GM12864 (cell line): ENCODE data around the gene SAPCD2.
A peak's percentile ranks its signal among the peaks of the same experiment; 100 is the strongest.
"Not testable (repeated sequence)": the region's sequence is repeated elsewhere in the genome, so short reads cannot be mapped to it uniquely, and the experiment has no call there.

Experiments used
- DNase-seq: peaks from one replicate; pipeline ENCODE4 v3.0.0-alpha.2; 2011; ENCODE audit warnings: low read depth
- H3K4me3 ChIP-seq: 2 replicates; pipeline ENCODE4 v1.5.1; 2011; ENCODE audit warnings: mild to moderate bottlenecking, low read depth, low read length, control low read depth
- TF ChIP-seq, protein P1 (sequence below): IDR thresholded peaks from 2 replicates; pipeline ENCODE4 v1.5.1; 2011; ENCODE audit warnings: low read depth, mild to moderate bottlenecking, moderate library complexity, low read length, control low read depth, inconsistent platforms; ENCODE audit errors: missing control alignments

SAPCD2 gene

DNA sequence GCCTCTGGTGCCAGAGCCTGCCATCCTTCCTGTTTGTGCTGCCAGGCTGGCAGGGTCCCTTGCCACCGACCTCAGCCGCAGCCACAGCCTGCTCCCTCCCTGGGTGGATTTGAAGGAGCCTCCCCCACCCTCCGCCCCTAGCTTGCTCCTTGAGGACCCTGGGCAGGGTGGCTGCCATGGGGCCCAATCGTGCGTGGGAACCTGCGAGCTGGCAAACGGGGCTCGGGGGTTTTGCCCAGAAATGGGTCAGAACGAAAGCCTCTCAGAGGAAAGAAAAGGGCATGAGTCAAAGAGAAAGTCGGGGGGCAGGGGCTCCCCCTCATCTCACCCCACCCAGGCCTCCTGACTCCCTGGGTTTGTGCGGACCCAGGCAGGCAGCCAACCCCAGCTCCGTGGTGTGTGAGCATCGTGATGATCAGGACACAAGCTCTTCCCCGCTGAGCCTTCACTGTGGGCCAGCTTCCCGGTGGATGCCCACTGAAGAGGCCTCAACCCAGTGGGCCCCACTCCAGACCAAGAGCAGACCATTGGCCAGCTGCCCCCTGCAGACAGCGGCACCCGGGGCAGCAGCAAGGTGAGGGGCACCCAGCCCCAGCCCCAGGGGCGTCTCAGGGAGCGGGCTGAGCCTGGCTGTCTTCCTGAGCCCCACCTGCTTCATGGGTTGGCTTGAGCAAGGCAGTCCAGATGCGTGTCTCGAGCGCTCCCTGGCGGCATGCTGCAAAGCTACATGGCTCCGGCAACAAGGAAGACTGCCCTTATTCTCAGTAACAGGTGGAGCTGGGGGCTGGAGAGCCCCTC is 35.4 kb downstream of the SAPCD2 start:
- no peak overlapping the region for H3K4me3 ChIP-seq
- TF ChIP-seq, protein P1, sequence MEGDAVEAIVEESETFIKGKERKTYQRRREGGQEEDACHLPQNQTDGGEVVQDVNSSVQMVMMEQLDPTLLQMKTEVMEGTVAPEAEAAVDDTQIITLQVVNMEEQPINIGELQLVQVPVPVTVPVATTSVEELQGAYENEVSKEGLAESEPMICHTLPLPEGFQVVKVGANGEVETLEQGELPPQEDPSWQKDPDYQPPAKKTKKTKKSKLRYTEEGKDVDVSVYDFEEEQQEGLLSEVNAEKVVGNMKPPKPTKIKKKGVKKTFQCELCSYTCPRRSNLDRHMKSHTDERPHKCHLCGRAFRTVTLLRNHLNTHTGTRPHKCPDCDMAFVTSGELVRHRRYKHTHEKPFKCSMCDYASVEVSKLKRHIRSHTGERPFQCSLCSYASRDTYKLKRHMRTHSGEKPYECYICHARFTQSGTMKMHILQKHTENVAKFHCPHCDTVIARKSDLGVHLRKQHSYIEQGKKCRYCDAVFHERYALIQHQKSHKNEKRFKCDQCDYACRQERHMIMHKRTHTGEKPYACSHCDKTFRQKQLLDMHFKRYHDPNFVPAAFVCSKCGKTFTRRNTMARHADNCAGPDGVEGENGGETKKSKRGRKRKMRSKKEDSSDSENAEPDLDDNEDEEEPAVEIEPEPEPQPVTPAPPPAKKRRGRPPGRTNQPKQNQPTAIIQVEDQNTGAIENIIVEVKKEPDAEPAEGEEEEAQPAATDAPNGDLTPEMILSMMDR: peak; percentile 98
- peak; percentile 73 for DNase-seq

DNA sequence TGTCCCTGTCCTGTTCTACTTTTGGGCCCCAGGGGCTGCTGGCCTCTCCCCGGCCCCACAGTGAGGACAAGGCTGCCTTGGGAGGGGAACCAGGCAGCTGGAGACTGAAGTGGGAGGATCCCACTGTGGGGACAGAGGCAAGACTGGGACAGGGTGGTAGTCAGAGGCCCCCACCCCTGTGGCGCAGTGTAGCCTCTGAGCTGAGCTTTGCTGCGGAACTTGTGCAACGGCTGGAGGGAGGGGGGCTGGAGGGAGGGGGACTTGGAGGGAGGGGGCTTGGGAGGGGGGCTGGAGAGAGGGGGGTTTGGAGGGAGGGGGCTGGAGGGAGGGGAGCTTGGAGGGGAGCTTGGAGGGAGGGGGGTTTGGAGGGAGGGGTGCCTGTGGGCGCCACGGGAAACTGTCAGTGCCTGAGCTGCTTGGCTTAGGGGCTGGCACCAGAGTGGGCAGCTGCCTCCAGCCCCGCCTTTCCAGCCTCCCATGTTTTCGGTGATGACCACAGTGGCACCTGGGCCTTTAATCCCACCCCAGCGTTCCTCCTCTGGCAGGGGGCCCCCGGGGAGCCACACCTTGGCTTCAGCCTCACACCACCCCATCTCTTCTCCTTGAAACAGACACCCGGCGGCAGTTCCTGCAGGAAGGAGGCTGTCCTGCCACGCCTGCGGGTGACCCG is 36.2 kb downstream of the SAPCD2 start:
- H3K4me3 ChIP-seq: no peak overlapping the region
- TF ChIP-seq, protein P1: no peak
- no peak for DNase-seq

DNA sequence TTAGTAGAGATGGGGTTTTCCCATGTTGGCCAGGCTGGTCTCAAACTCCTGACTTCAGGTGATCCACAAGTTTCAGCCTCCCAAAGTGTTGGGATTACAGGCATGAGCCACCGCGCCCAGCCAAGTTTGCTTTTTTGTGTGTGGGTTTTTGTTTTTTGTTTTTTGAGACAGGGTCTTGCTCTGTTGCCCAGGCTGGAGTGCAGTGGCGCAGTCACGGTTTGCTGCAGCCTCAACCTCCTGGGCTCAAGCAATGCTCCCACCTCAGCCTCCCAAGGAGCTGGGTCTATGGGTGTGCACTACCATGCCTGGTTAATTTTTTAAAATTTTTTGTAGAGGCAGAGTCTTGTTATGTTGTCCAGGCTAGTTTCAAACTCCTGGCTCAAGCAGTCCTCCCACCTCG is 36.9 kb downstream of the SAPCD2 start:
- not testable (repeated sequence) for H3K4me3 ChIP-seq, DNase-seq

DNA sequence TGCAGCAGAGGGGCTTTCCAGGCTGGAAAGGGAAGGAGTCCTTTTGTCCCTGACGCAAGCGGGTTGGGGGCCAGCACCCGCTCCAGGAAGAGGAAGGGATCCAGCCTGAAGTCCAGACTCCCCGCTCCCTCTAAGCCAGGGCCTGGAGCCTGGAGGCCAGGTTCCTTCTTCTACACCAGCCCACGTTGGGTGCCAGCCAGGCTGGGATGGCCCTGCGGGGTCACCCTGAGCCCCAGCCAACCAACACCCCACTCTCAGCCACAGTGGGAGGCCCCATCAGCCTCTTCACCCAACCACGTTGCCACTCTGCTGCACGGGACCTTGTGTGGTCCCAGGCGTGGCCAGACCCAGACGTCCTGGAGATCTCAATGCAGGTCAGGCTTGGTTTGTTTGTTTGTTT is 37.5 kb downstream of the SAPCD2 start:
- TF ChIP-seq, protein P1: no peak
- DNase-seq: no peak
- H3K4me3 ChIP-seq: no peak overlapping the region; the same call in 1 of the 2 replicates

DNA sequence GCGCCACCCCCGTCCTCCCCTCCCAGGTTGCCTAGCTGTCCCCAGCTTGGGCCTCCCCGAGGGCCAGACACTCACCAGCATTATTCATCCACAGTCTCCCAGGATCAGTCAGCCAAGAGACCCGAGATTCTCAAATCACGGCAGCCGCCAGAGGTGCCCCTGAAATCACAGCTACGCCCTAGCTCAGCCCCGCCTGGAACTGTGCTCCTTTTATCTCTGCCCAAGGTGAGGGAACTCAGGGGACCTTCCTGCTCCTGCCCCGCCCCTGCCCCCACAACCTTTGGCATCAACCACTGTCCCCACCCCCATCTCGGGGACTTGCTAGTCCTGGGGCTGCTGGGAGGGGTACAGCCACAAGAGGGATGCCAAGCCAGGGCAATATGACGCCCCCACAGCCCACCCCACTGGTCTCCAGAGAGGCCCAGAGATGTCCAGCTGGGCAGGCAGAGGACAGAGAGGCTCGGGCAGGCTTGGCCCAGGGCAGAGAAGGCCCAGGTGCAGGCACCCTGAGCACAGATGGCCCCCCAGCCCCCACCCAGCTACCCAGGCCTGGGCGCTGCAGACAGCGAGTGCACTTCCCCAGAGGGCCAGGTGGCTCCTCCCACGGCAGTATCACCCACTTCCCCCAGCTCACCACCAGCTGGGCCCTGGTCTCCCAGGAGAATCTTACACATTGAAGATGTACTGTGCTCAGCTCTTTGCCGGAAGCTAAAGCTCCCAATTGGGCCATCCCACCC is 38.3 kb downstream of the SAPCD2 start, which contains the start of gene FUT7:
TSS of gene FUT7 (minus strand) at position 185 of the 737 bp plus-strand sequence. CDS start at position 88, 97 bp downstream.
- TF ChIP-seq, protein P1: no peak
- no peak for DNase-seq

DNA sequence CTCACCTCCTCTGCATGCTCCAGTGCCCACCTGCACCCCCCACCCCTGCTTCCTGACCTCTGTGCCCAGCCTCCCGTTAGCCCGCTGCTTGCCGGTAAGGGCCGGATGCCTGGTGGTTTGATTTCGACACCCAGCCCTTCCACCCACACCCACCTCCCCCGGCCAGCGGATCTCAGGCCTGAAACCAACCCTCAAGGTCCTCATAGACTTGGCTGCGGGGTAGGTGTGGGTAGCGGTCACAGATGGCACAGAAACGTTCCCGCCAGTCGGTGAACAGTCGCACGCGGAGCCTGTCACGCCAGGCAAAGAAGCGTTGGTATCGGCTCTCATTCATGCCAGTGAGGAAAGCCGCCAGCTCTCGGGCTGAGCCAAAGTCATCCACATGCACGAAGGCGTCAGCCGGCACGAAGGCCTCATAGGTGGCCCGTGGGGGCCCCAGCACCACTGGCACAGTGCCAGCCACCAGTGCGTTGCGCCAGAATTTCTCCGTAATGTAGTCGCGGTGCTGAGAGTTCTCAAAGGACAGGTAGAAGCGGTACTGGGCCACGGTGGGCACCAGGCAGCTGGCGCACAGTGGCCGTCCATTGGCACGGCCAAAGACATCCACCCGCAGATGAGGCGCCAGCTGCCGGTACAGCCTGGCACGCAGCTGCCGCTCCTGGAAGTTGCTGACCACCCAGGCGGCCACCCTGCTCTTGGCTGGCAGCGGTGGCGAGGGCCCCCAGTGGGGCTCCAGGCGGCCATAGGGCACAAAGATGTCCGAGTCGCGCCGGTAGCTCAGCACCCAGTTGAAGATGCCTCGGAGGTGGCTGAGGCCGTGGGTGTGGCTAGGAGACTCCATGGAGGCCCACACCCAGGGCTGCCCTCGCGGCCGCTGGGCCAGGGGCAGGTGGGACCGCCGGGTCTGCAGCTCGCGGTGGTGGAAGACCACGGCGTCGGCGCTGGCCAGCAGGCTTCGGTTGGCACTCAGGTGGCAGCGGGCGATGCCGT is 39.5 kb downstream of the SAPCD2 start:
- H3K4me3 ChIP-seq: no peak overlapping the region
- TF ChIP-seq, protein P1: no peak
- DNase-seq: no peak

More for the DNA sequence above, 38.3 kb downstream of the SAPCD2 start, which contains the start of gene FUT7:
- no peak within 1 kb of the TSS; the same call in 1 of the 2 replicates for H3K4me3 ChIP-seq
